ENCODE results near the gene PER1.

PER1 gene

DNA sequence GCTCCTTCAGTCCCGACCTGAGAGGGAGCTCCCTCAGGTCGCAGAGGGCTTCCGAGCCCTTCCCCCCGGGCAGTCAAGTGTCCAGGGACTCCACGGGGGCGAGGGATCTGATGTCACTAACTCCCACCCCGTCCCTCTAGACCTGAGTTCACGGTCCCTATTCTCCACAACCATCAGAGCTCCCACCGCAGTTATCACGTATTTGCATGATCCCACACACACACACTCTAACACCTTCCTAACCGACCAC is 3.7 kb upstream of the PER1 start:
- TF ChIP-seq, protein P1, sequence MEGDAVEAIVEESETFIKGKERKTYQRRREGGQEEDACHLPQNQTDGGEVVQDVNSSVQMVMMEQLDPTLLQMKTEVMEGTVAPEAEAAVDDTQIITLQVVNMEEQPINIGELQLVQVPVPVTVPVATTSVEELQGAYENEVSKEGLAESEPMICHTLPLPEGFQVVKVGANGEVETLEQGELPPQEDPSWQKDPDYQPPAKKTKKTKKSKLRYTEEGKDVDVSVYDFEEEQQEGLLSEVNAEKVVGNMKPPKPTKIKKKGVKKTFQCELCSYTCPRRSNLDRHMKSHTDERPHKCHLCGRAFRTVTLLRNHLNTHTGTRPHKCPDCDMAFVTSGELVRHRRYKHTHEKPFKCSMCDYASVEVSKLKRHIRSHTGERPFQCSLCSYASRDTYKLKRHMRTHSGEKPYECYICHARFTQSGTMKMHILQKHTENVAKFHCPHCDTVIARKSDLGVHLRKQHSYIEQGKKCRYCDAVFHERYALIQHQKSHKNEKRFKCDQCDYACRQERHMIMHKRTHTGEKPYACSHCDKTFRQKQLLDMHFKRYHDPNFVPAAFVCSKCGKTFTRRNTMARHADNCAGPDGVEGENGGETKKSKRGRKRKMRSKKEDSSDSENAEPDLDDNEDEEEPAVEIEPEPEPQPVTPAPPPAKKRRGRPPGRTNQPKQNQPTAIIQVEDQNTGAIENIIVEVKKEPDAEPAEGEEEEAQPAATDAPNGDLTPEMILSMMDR (IDR thresholded peaks at IDR 0.05; ENCODE audit: extremely low read depth, insufficient read depth, missing control alignments): no peak
- DNase-seq (ENCODE audit: low spot score): no peak
- in situ Hi-C loops (cut with MboI; ENCODE audit: low pct_unique_long_range_greater_than_20kb, low sequenced_read_pairs, unreplicated experiment): no loop called here

DNA sequence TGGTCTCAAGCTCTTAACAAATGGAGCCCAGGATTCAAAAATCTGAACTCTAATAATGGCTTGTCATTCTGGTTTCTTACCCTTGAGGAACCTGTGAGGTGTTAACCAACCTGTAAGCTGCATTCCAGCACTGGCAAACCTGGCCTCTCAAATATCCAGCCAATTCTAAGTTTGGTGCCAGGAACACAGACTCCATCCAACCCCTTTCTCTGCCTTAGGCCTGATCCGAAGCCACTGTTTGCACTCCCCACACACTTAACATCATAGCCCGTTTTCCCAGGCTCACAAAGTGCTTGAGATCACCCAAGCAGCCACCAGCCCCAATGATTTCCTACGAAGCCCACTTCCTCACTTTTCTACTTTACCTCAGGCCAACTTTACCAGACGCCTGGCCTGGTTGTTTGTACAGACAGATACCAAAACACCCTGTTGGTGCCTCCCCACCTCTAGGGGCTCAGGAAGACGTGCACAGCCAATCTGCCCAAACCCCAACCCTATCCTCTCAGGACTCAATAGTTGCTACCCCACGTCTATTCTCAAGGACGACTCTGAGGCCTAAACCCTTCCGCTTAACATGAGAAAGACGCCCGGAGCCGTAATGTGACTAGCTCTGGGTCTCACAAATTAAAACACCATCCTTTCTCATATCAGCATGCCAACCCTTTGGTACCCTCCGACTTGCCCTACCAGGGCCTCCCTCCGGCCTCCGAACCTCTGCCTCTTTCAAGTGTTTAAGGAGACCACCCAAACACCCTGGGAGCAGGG is 3.2 kb upstream of the PER1 start:
- in situ Hi-C loops (cut with MboI; ENCODE audit: low pct_unique_long_range_greater_than_20kb, low sequenced_read_pairs, unreplicated experiment): no loop called here
- TF ChIP-seq, protein P1 (IDR thresholded peaks at IDR 0.05; ENCODE audit: extremely low read depth, insufficient read depth, missing control alignments): no peak
- DNase-seq (ENCODE audit: low spot score): no peak

DNA sequence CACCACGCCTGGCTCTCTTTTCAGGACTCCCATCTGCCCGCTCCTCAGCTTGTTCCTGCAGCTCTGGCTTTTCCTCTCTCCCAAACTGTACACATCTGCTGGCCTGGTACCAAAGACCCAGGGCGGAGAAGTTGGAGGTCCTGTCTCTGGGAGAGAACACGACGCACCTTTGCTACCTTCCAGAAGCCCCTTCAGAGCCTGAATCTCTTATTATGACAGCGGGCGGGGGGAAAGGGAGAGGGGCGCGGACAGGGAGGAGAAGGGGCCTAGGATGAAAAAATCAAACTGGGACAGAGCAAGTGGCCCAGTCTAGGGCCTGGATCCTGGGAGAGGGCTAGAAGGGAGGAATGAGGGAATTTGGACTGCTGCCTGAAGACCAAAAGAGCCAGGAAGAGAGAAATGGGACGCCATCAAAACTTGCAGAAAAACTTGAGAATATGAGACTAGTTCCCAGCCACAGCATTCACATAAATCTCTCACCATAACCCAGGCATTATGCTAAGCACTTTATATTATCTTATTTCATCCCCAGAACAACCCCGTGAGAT is 2.5 kb upstream of the PER1 start:
- in situ Hi-C loops (cut with MboI; ENCODE audit: low pct_unique_long_range_greater_than_20kb, low sequenced_read_pairs, unreplicated experiment): no loop called here

DNA sequence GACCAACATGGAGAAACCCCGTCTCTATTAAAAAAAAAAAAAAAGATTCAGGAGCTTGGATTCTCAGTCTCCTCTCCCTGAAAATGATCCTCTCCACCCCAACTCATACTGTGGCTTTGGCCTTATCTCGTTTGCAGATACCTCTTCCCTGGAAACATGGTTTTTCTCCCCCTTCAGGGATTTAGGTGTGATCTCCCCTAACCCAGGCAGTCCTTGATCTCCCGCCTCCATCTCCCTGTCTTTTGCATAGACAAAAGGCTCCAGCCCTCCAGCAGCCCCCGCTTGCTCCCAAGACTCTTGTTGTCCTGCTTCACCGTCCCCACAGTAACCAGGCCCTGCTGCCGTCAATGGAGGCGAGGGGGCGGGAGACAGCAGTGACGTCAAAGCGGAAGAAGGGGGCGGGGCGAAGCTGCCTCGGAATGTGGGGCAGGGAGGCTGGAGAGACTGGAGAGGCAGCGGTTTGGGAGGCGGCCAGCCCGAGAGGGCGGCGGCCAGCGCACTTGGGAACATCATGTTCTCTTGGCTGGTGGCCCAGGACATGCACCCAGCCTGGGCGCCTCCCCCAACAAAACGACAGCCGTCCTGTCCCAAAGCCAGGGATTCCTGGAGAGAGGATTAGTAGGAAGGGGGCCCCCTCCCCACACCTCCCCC is 1.9 kb upstream of the PER1 start:
- TF ChIP-seq, protein P1 (IDR thresholded peaks at IDR 0.05; ENCODE audit: extremely low read depth, insufficient read depth, missing control alignments): no peak
- in situ Hi-C loops (cut with MboI; ENCODE audit: low pct_unique_long_range_greater_than_20kb, low sequenced_read_pairs, unreplicated experiment): no loop called here
- DNase-seq (ENCODE audit: low spot score): peak; percentile 72

More for the DNA sequence above, 2.5 kb upstream of the PER1 start:
- DNase-seq (ENCODE audit: low spot score): no peak
- TF ChIP-seq, protein P1 (IDR thresholded peaks at IDR 0.05; ENCODE audit: extremely low read depth, insufficient read depth, missing control alignments): no peak

DNA sequence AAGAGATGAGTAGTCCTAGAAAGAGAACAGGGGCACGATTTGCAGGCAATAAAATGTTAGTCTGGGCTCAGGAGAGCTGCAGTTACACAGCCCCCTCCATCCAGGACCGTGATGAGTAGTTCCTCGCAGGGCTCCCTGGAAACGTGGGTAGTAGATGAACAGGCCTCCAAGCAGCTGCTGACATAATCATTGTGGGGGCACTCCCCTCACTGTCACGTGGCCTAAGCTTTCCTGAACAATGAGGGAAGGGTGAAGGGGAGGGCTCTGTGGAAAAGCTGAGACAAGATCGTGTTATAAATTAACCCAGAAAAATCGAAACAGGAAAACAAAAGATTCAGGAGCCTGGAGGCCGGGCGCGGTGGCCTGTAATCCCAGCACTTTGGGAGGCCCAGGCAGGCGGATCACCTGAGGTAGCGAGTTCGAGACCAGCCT is 1.3 kb upstream of the PER1 start:
- in situ Hi-C loops (cut with MboI; ENCODE audit: low pct_unique_long_range_greater_than_20kb, low sequenced_read_pairs, unreplicated experiment): no loop called here
- DNase-seq (ENCODE audit: low spot score): no peak
- TF ChIP-seq, protein P1 (IDR thresholded peaks at IDR 0.05; ENCODE audit: extremely low read depth, insufficient read depth, missing control alignments): no peak

DNA sequence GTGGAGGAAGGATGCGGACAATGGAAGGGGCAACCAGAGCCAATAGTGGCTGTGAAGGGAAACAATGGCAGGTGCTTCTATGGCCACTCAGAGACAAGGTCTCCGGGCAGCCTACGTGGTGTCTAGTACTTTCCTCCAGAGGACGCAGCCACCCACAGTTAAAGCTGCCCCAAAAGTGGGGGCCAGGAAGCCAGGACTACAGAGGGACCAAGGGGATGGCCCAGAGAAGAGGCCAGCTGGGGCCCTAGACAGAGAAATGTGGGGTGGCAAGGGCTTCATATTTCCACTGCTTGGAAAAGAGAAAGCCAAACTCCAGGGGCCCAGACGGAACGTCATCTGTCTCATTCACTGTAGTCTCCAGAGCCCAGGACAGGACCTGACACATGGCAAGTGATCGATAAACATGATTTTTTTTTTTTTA is 837 bp upstream of the PER1 start:
- in situ Hi-C loops (cut with MboI; ENCODE audit: low pct_unique_long_range_greater_than_20kb, low sequenced_read_pairs, unreplicated experiment): no loop called here
- DNase-seq (ENCODE audit: low spot score): no peak
- TF ChIP-seq, protein P1 (IDR thresholded peaks at IDR 0.05; ENCODE audit: extremely low read depth, insufficient read depth, missing control alignments): no peak
